K562 (cell line): Measurements from ENCODE around the gene GSG1L2.

ENCODE experiments used
- CTCF ChIP-seq, 3 experiments: IDR thresholded peaks in 2 of 3; conservative IDR thresholded peaks in 1 of 3; 2 replicates each; pipeline ENCODE4 v1.5.1; 2011 to 2012; ENCODE audit warnings: low read length in 3 of 3, mild to moderate bottlenecking in 3 of 3, control low read depth in 2 of 3, improper control_type of control experiment in 1 of 3, inconsistent platforms in 1 of 3, low read depth in 1 of 3, mixed read lengths in 1 of 3, moderate library complexity in 1 of 3; ENCODE audit not compliant: insufficient read depth in 2 of 3
- SAP30 ChIP-seq: fragments of 200-600 bp; sonication (generic); IDR thresholded peaks from 2 replicates; pipeline ENCODE4 v1.6.1; 2012; ENCODE audit warnings: borderline replicate concordance, low read depth, mild to moderate bottlenecking, moderate library complexity, low read length, control low read depth, inconsistent platforms; ENCODE audit not compliant: insufficient read depth, poor library complexity, severe bottlenecking

- TF ChIP-seq CTCF (IDR thresholded peaks at IDR 0.05 in 2 of 3, conservative IDR thresholded peaks at IDR 0.05 in 1 of 3; ENCODE audit: insufficient read depth in 2 of 3, low read depth in 1 of 3, low read length in 3 of 3) (no peak), SAP30 (no peak)
Measured at GRCh38 chr17:9784544-9784943, 37.3 kb downstream of the GSG1L2 start.
